HPDE6-E6E7 (cell line): ENCODE measurements around the gene ANO1.
"Not testable (repeated sequence)": the region's sequence is repeated elsewhere in the genome, so short reads cannot be mapped to it uniquely, and the experiment has no call there.

Source experiments
- DNase-seq: peaks from one replicate; pipeline ENCODE4 v3.0.0; 2011; ENCODE audit warnings: missing footprints; ENCODE audit errors: extremely low spot score

ANO1 gene

GRCh38 chr11:70209391-70209912 is 131.3 kb downstream of the ANO1 start:
- DNase-seq, result no peak

GRCh38 chr11:70210051-70210501 is 132.0 kb downstream of the ANO1 start:
- no peak for DNase-seq

- no peak for DNase-seq
These were observed 132.4 kb downstream of the ANO1 start for GRCh38 chr11:70210530-70210929.

- no peak for DNase-seq
These were observed 134.2 kb downstream of the ANO1 start for GRCh38 chr11:70212227-70212811.

- DNase-seq, result not testable (repeated sequence)
These were observed 139.3 kb downstream of the ANO1 start for GRCh38 chr11:70217388-70217787.

GRCh38 chr11:70218076-70218475 is 140.0 kb downstream of the ANO1 start:
- DNase-seq, result not testable (repeated sequence)

GRCh38 chr11:70220136-70220535 is 142.0 kb downstream of the ANO1 start:
- DNase-seq, result no peak

GRCh38 chr11:70220920-70221319 is 142.8 kb downstream of the ANO1 start:
- DNase-seq, result no peak

- DNase-seq, result no peak
These were observed 147.6 kb downstream of the ANO1 start for GRCh38 chr11:70225681-70226177.

GRCh38 chr11:70226183-70226582 is 148.1 kb downstream of the ANO1 start:
- no peak for DNase-seq

GRCh38 chr11:70226967-70227366 is 148.8 kb downstream of the ANO1 start:
- DNase-seq, result no peak

- DNase-seq, result no peak
These were observed 151.6 kb downstream of the ANO1 start for GRCh38 chr11:70229737-70230136.

- DNase-seq, result no peak
These were observed 152.2 kb downstream of the ANO1 start for GRCh38 chr11:70230151-70230839.

GRCh38 chr11:70230840-70231710 is 153.0 kb downstream of the ANO1 start:
- no peak for DNase-seq

- no peak for DNase-seq
These were observed 154.9 kb downstream of the ANO1 start for GRCh38 chr11:70233034-70233433.

- DNase-seq, result peak; percentile 98
These were observed 155.4 kb downstream of the ANO1 start for GRCh38 chr11:70233511-70233934.

GRCh38 chr11:70233962-70234361 is 155.8 kb downstream of the ANO1 start:
- DNase-seq, result no peak
